CD14-positive monocyte (primary cell): ENCODE data around the gene KLHDC7B. TPM values are rescaled to one million over a fixed set of nuclear protein-coding genes. Genes with fewer than 3 reads are reported as not detected.
A peak's percentile ranks its signal among the peaks of the same experiment; 100 is the strongest.

ENCODE experiments used
- DNase-seq, 3 donors: peaks; one replicate each; pipeline ENCODE4 v3.0.0-alpha.2; 2011 to 2022
- H2AFZ ChIP-seq: 2 replicates; pipeline ENCODE4 v1.6.0; 2012; ENCODE audit warnings: mild to moderate bottlenecking, low read depth, low read length, inconsistent platforms; ENCODE audit not compliant: insufficient read depth, poor library complexity, severe bottlenecking
- H3K27ac ChIP-seq, 2 donors: 1 replicate in 1 of 2; 2 replicates in 1 of 2; pipeline ENCODE4 v1.5.1; 2012 to 2013; ENCODE audit warnings: low read length in 2 of 2, control low read depth in 1 of 2, inconsistent platforms in 1 of 2, low read depth in 1 of 2, mild to moderate bottlenecking in 1 of 2
- H3K27me3 ChIP-seq, 2 donors: one replicate each; pipeline versions ENCODE4 v1.6.0 to v1.6.1; 2011 to 2013; ENCODE audit warnings: low read length in 2 of 2; ENCODE audit not compliant: control insufficient read depth in 2 of 2, insufficient read depth in 2 of 2
- H3K36me3 ChIP-seq, 2 donors: replicated peaks in 1 of 2; 1 replicate in 1 of 2; 2 replicates in 1 of 2; pipeline versions ENCODE4 v1.5.1 to v1.6.1; 2012 to 2013; ENCODE audit warnings: low read length in 2 of 2, control low read depth in 1 of 2, inconsistent platforms in 1 of 2, mild to moderate bottlenecking in 1 of 2; ENCODE audit not compliant: insufficient read depth in 2 of 2, control insufficient read depth in 1 of 2
- H3K4me1 ChIP-seq, 2 donors: 1 replicate in 1 of 2; 2 replicates in 1 of 2; pipeline versions ENCODE4 v1.5.1 to v1.6.1; 2012 to 2013; ENCODE audit warnings: low read length in 2 of 2, control low read depth in 1 of 2, inconsistent platforms in 1 of 2, mild to moderate bottlenecking in 1 of 2, moderate library complexity in 1 of 2; ENCODE audit not compliant: insufficient read depth in 2 of 2, control insufficient read depth in 1 of 2
- H3K4me2 ChIP-seq: replicated peaks from 2 replicates; pipeline ENCODE3; 2012; ENCODE audit warnings: low read length, moderate library complexity, mild to moderate bottlenecking; ENCODE audit not compliant: poor library complexity, severe bottlenecking; ENCODE audit errors: extremely low read depth
- H3K4me3 ChIP-seq, 3 experiments: fragments of 200-600 bp in 1 of 3; sonication (generic) in 1 of 3; replicated peaks in 1 of 3; 1 replicate in 2 of 3; 2 replicates in 1 of 3; pipeline ENCODE4 v1.5.1; 2011 to 2013; ENCODE audit warnings: low read length in 3 of 3, mild to moderate bottlenecking in 3 of 3, control low read depth in 2 of 3, low read depth in 2 of 3, inconsistent platforms in 1 of 3, moderate library complexity in 1 of 3
- H3K79me2 ChIP-seq: 2 replicates; pipeline ENCODE4 v1.6.0; 2012; ENCODE audit warnings: mild to moderate bottlenecking, control low read depth, inconsistent platforms, low read length, moderate library complexity; ENCODE audit not compliant: insufficient read depth
- H3K9ac ChIP-seq: 2 replicates; pipeline ENCODE4 v1.6.0; 2017; ENCODE audit warnings: low read length, mild to moderate bottlenecking; ENCODE audit not compliant: insufficient read depth, poor library complexity, severe bottlenecking
- H3K9me3 ChIP-seq, 2 donors: replicated peaks in 1 of 2; 1 replicate in 1 of 2; 2 replicates in 1 of 2; pipeline versions ENCODE4 v1.5.1 to v1.6.1; 2012 to 2013; ENCODE audit warnings: low read length in 2 of 2, control low read depth in 1 of 2; ENCODE audit not compliant: control insufficient read depth in 1 of 2, insufficient read depth in 1 of 2
- H4K20me1 ChIP-seq: 2 replicates; pipeline ENCODE4 v1.6.0; 2012; ENCODE audit warnings: mild to moderate bottlenecking, low read length, control low read depth, moderate library complexity; ENCODE audit not compliant: insufficient read depth
- H3K27ac Mint-ChIP-seq, 7 donors: one replicate each; pipeline ENCODE4 v1.8.0; 2020; ENCODE audit warnings: mild to moderate bottlenecking in 7 of 7, mixed read lengths in 7 of 7, moderate library complexity in 6 of 7, inconsistent platforms in 2 of 7
- H3K27me3 Mint-ChIP-seq, 3 donors: one replicate each; pipeline ENCODE4 v1.8.0; 2021 to 2022; ENCODE audit warnings: low read depth in 3 of 3, mild to moderate bottlenecking in 3 of 3, mixed read lengths in 3 of 3, moderate library complexity in 3 of 3, inconsistent platforms in 1 of 3
- H3K36me3 Mint-ChIP-seq, 2 donors: one replicate each; pipeline ENCODE4 v1.8.0; 2020; ENCODE audit warnings: mixed read lengths in 2 of 2, inconsistent platforms in 1 of 2, mild to moderate bottlenecking in 1 of 2
- H3K4me1 Mint-ChIP-seq: one replicate; pipeline ENCODE4 v1.8.0; 2020; ENCODE audit warnings: mild to moderate bottlenecking, mixed read lengths
- H3K4me3 Mint-ChIP-seq, 2 donors: one replicate each; pipeline ENCODE4 v1.8.0; 2020; ENCODE audit warnings: mild to moderate bottlenecking in 2 of 2, mixed read lengths in 2 of 2, moderate library complexity in 1 of 2
- H3K9me3 Mint-ChIP-seq, 7 donors: one replicate each; pipeline ENCODE4 v1.8.0; 2020 to 2022; ENCODE audit warnings: mixed read lengths in 7 of 7, mild to moderate bottlenecking in 6 of 7, moderate library complexity in 6 of 7, inconsistent platforms in 2 of 7
- whole genome bisulfite sequencing: methylation state at CpG from one replicate; pipeline ENCODE4 v1.1.5; 2013; ENCODE audit warnings: missing lambda C conversion rate; ENCODE audit not compliant: insufficient coverage; 5-methylcytosine and 5-hydroxymethylcytosine counted together
- intact Hi-C, 2 donors: fragments of 100-400 bp; cut with micrococcal nuclease; formaldehyde crosslinking; loops; one replicate each; pipeline versions ENCODE4 v1.15.0 to v1.15.1; 2023
- polyA plus RNA-seq, 3 donors: library from polyadenylated mRNA; depleted of rRNA in 1 of 3; unstranded in 2 of 3; stranded (reverse) in 1 of 3; fragments of 300-500 nt in 2 of 3; fragments of >200 nt in 1 of 3; fragmentation: Illumina TruSeq in 2 of 3; gene quantifications; 1 replicate in 2 of 3; 2 replicates in 1 of 3; pipeline ENCODE4 v1.2.3, GENCODE V29; 2012 to 2021
- TF ChIP-seq, protein P1 (sequence below): fragments of 200-600 bp; IDR thresholded peaks from one replicate; pipeline ENCODE4 v1.8.0; 2022; ENCODE audit warnings: antibody characterized with exemption, mild to moderate bottlenecking

KLHDC7B gene
- polyA plus RNA-seq, 3 donors, result 0.88 to 4.3 (median 1.4) TPM

DNA sequence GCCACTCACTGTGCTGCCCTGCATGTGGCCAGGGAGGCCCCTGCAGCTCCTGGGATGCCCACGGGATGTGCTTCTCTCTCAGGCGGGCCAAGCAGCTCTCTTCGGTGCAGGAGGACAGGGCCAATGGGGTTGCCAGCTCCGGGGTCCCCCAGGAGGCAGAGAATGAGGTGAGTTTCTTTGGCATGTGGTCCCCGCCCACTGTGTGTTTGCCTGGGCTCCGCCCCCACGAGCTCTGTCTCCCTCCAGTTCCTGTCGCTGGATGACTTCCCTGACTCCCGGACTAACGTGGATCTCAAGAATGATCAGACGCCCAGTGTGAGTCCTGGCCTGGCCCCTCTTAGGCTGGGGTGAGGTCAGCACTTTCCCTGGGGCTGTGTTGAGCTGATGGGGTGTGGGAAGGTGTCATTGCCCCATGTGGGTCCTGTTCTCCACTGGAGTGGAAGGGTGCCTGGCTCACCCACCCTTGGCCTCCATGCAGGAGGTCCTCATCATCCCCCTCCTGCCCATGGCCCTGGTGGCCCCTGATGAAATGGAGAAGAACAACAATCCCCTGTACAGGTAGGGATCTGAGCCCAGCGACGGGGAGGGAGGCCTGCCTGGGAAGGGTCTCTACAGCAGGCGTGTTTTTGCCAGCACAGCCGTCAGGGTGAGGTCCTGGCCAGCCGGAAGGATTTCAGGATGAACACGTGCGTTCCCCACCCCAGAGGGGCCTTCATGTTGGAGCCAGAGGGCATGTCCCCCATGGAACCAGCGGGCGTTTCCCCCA, 28.0 kb upstream of the KLHDC7B start:
- H3K4me3 ChIP-seq, result no peak overlapping the region

DNA sequence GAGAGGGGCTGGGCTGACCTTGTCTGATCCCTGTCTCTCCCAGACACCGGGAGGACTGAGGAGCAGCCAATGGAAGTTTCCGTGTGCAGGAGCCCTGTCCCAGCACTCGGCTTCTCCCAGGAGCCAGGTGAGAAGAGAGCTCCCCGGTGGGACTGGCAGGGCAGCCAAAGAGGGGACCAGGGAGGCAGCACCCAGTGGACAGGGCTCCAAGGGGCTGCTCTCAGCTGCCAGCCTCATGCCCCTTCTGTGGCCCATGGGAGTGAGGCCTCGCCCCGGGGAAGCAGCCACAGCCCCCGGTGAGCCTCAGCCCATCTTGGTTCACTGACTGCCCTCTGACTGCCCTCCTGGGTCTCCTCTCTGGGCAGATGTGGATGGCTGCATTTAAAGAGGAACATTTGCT, 27.1 kb upstream of the KLHDC7B start:
- H3K4me1 ChIP-seq, result peaks cover 0 to 1% of the 10 kb centered on the region in 2 donors
- 97% methylated on average over 7 of the region's 7 CpGs for WGBS
- Mint-ChIP-seq H3K4me1 (no peaks in the 10 kb centered on the region), H3K9me3 (peaks cover 0 to 1% (median 0%) of the 10 kb centered on the region in 7 donors), H3K27me3 (peaks cover 0 to 2% (median 0%) of the 10 kb centered on the region in 3 donors), H3K36me3 (peaks cover 26 to 67% of the 10 kb centered on the region in 2 donors), H3K4me3 (no peak overlapping the region), H3K27ac (peak overlapping the region in 2 of 7 donors; percentile 26 to 47)
- no peaks in the 10 kb centered on the region for H3K27me3 ChIP-seq
- DNase-seq, result no peak
- H3K27ac ChIP-seq, result no peak overlapping the region
- H3K36me3 ChIP-seq, result peaks cover 50 to 76% of the 10 kb centered on the region in 2 donors
- TF ChIP-seq, protein P1, sequence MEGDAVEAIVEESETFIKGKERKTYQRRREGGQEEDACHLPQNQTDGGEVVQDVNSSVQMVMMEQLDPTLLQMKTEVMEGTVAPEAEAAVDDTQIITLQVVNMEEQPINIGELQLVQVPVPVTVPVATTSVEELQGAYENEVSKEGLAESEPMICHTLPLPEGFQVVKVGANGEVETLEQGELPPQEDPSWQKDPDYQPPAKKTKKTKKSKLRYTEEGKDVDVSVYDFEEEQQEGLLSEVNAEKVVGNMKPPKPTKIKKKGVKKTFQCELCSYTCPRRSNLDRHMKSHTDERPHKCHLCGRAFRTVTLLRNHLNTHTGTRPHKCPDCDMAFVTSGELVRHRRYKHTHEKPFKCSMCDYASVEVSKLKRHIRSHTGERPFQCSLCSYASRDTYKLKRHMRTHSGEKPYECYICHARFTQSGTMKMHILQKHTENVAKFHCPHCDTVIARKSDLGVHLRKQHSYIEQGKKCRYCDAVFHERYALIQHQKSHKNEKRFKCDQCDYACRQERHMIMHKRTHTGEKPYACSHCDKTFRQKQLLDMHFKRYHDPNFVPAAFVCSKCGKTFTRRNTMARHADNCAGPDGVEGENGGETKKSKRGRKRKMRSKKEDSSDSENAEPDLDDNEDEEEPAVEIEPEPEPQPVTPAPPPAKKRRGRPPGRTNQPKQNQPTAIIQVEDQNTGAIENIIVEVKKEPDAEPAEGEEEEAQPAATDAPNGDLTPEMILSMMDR, result no peak
- no peak overlapping the region for H3K9ac ChIP-seq
- no peak overlapping the region for H3K4me2 ChIP-seq
- intact Hi-C loops, result no loop called here
- no peak overlapping the region for H2AFZ ChIP-seq
- H4K20me1 ChIP-seq, result peaks cover 31% of the 10 kb centered on the region
- peaks cover 36% of the 10 kb centered on the region for H3K79me2 ChIP-seq
- H3K9me3 ChIP-seq, result no peaks in the 10 kb centered on the region
- H3K4me3 ChIP-seq, result no peak overlapping the region

More for the DNA sequence above, 28.0 kb upstream of the KLHDC7B start:
- Histone ChIP-seq H3K9ac (no peak overlapping the region), H3K36me3 (peaks cover 41 to 66% of the 10 kb centered on the region in 2 donors), H3K4me2 (no peak overlapping the region), H3K9me3 (no peaks in the 10 kb centered on the region), H3K4me1 (no peaks in the 10 kb centered on the region), H2AFZ (no peak overlapping the region), H3K27me3 (no peaks in the 10 kb centered on the region), H3K27ac (no peak overlapping the region), H3K79me2 (peaks cover 44% of the 10 kb centered on the region), H4K20me1 (peaks cover 22% of the 10 kb centered on the region)
- Mint-ChIP-seq H3K4me1 (no peaks in the 10 kb centered on the region), H3K36me3 (peaks cover 21 to 63% of the 10 kb centered on the region in 2 donors), H3K27me3 (peaks cover 0 to 2% (median 0%) of the 10 kb centered on the region in 3 donors), H3K27ac (peak overlapping the region in 2 of 7 donors; percentile 33 to 35), H3K9me3 (peaks cover 0 to 1% (median 0%) of the 10 kb centered on the region in 7 donors), H3K4me3 (no peak overlapping the region)
- TF ChIP-seq, protein P1, result no peak
- WGBS, result 92% methylated on average over 20 of the region's 20 CpGs
- no peak for DNase-seq
- intact Hi-C loops, result no loop called here
